GM12878 (cell line): Measurements from ENCODE around the gene FAM170B. TPM values are rescaled to one million over a fixed set of nuclear protein-coding genes. Genes with fewer than 3 reads are reported as not detected.

Experiments
- BACH1 ChIP-seq: fragments of 450-650 bp; IDR thresholded peaks from 2 replicates; pipeline ENCODE4 v1.6.1; 2017; ENCODE audit warnings: mild to moderate bottlenecking, borderline replicate concordance
- BHLHE40 ChIP-seq, 2 experiments: fragments of 450-650 bp in 1 of 2; IDR thresholded peaks; 2 replicates each; pipeline ENCODE4 v1.6.1; 2011 to 2017; ENCODE audit warnings: low read depth in 2 of 2, borderline replicate concordance in 1 of 2, improper control_type of control experiment in 1 of 2, low read length in 1 of 2, mild to moderate bottlenecking in 1 of 2
- CBX3 ChIP-seq: fragments of 200-600 bp; sonication (generic); IDR thresholded peaks from 2 replicates; pipeline ENCODE4 v1.6.1; 2016; ENCODE audit warnings: low read depth, borderline replicate concordance
- IKZF1 ChIP-seq: fragments of 450-650 bp; conservative IDR thresholded peaks from 2 replicates; pipeline ENCODE4 v1.6.1; 2017; ENCODE audit warnings: antibody characterized with exemption, mild to moderate bottlenecking
- MYB ChIP-seq: fragments of 150-350 bp; IDR thresholded peaks from 2 replicates; pipeline ENCODE4 v1.6.1; 2014; ENCODE audit warnings: mild to moderate bottlenecking, low read depth, low read length, borderline replicate concordance
- REST ChIP-seq: IDR thresholded peaks from 2 replicates; pipeline ENCODE4 v1.6.1; 2012; ENCODE audit warnings: mild to moderate bottlenecking, low read depth, low read length
- ZBTB40 ChIP-seq: fragments of 450-650 bp; IDR thresholded peaks from 2 replicates; pipeline ENCODE4 v1.6.1; 2016; ENCODE audit warnings: mild to moderate bottlenecking, moderate library complexity, borderline replicate concordance
- ZNF207 ChIP-seq: fragments of 450-650 bp; IDR thresholded peaks from 2 replicates; pipeline ENCODE4 v1.6.1; 2014; ENCODE audit warnings: antibody characterized with exemption, mild to moderate bottlenecking, borderline replicate concordance
- polyA plus RNA-seq, 11 experiments: library from polyadenylated mRNA; depleted of rRNA in 4 of 11; unstranded in 6 of 11; stranded (reverse) in 5 of 11; fragments of >200 nt; fragmentation: Nextera tagmentation in 4 of 11; fragmentation: Illumina TruSeq in 1 of 11; extraction: Ambion mirVana in 4 of 11; extraction: Trizol in 1 of 11; gene quantifications; 1 replicate in 1 of 11; 2 replicates in 10 of 11; pipeline versions ENCODE4 v1.2.1 to v1.2.3, GENCODE V29; 2011 to 2016; ENCODE audit warnings: inconsistent platforms in 2 of 11, missing spikeins in 2 of 11, low read depth in 1 of 11
- total RNA-seq, 4 experiments: library from RNA; depleted of rRNA in 3 of 4; stranded (reverse); fragments of >200 nt in 3 of 4; fragmentation: Illumina TruSeq in 1 of 4; extraction: Trizol in 1 of 4; gene quantifications; 2 replicates each; pipeline versions ENCODE4 v1.2.1 to v1.2.3, GENCODE V29; 2013 to 2021
- TF ChIP-seq, protein P1 (sequence below): fragments of 450-650 bp; IDR thresholded peaks from 2 replicates; pipeline ENCODE4 v1.6.1; 2017; ENCODE audit warnings: low read depth, mild to moderate bottlenecking, moderate library complexity

The FAM170B gene
- total and polyA plus RNA-seq, 10 of the 15 experiments (the other 5 are each of a cell fraction or from before 2014, with no cell fraction given) = not detected

- TF ChIP-seq BHLHE40 (IDR thresholded peaks at IDR 0.05; ENCODE audit: borderline replicate concordance in 1 of 2, low read depth in 2 of 2, low read length in 1 of 2) = no peak
- no peak for TF ChIP-seq REST
- no peak for TF ChIP-seq ZBTB40
- no peak for TF ChIP-seq ZNF207
- no peak for TF ChIP-seq BACH1
- TF ChIP-seq IKZF1 = peak; percentile 51
- no peak for TF ChIP-seq CBX3
- TF ChIP-seq, protein P1, sequence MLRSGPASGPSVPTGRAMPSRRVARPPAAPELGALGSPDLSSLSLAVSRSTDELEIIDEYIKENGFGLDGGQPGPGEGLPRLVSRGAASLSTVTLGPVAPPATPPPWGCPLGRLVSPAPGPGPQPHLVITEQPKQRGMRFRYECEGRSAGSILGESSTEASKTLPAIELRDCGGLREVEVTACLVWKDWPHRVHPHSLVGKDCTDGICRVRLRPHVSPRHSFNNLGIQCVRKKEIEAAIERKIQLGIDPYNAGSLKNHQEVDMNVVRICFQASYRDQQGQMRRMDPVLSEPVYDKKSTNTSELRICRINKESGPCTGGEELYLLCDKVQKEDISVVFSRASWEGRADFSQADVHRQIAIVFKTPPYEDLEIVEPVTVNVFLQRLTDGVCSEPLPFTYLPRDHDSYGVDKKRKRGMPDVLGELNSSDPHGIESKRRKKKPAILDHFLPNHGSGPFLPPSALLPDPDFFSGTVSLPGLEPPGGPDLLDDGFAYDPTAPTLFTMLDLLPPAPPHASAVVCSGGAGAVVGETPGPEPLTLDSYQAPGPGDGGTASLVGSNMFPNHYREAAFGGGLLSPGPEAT = peak; percentile 36; the same call in 1 of the 2 replicates
- no peak for TF ChIP-seq MYB
Observed at GRCh38 chr10:49141541-49142332, 7.9 kb upstream of the FAM170B start (continued).
